Neural crest cell (in vitro differentiated cells): ENCODE measurements around the gene ABI1. TPM values are rescaled to one million over a fixed set of nuclear protein-coding genes. Genes with fewer than 3 reads are reported as not detected.

ENCODE experiments used
- DNase-seq: peaks from one replicate; pipeline ENCODE4 v3.0.0; 2021; ENCODE audit warnings: low read depth, mixed read lengths, low spot score
- H3K27ac Mint-ChIP-seq: one replicate; pipeline ENCODE4 v1.8.0; 2021; ENCODE audit warnings: mild to moderate bottlenecking, mixed read lengths; ENCODE audit not compliant: unreplicated experiment
- H3K27me3 Mint-ChIP-seq: 2 replicates; pipeline ENCODE4 v1.8.0; 2021; ENCODE audit warnings: low read depth, mild to moderate bottlenecking, mixed read lengths
- H3K36me3 Mint-ChIP-seq: 2 replicates; pipeline ENCODE4 v1.8.0; 2021; ENCODE audit warnings: low read depth, mild to moderate bottlenecking, mixed read lengths
- H3K4me1 Mint-ChIP-seq: 2 replicates; pipeline ENCODE4 v1.8.0; 2021; ENCODE audit warnings: mixed read lengths
- H3K4me3 Mint-ChIP-seq: one replicate; pipeline ENCODE4 v1.8.0; 2021; ENCODE audit warnings: mild to moderate bottlenecking, mixed read lengths
- H3K9me3 Mint-ChIP-seq: 2 replicates; pipeline ENCODE4 v1.8.0; 2021; ENCODE audit warnings: mixed read lengths
- CTCF ChIP-seq: fragments of 200-600 bp; sonication (generic); conservative IDR thresholded peaks from 2 replicates; pipeline ENCODE4 v1.5.0; 2021; ENCODE audit warnings: antibody characterized with exemption, mild to moderate bottlenecking
- total RNA-seq: library from RNA; stranded (reverse); gene quantifications from 2 replicates; pipeline ENCODE4 v1.2.1, GENCODE V29; 2021

Gene ABI1
- total RNA-seq, 1 donor from 2014 or later: 27.6 TPM

DNA sequence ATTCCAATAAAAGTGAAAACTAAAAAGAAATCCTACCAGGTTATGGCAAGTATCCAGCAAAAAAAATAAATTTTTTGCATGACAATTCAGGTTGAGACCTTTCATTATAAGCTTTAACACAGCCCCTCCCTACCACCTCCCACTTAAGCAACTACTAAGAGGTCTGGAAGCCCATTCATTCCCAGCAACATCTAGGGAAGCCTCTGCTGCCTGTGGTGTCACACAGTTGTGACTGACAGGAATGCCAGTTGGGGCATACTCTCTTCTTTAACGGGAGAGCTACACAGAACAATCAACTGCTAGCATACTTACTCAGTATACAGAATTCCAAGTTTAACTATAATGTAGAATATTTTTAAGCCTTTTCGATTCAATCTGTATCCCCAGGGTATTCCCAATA lies 27.8 kb downstream of the ABI1 start:
- Mint-ChIP-seq H3K27ac (no peak overlapping the region), H3K9me3 (peaks cover 3% of the 10 kb centered on the region), H3K36me3 (peaks cover 7% of the 10 kb centered on the region), H3K4me1 (peaks cover 10% of the 10 kb centered on the region), H3K27me3 (no peaks in the 10 kb centered on the region), H3K4me3 (no peak overlapping the region)
- no peak for DNase-seq
- no peak for TF ChIP-seq CTCF

- H3K27me3 Mint-ChIP-seq: no peaks in the 10 kb centered on the region
- DNase-seq: no peak
- peaks cover 7% of the 10 kb centered on the region for H3K36me3 Mint-ChIP-seq
- H3K4me1 Mint-ChIP-seq: peaks cover 10% of the 10 kb centered on the region
- no peak for TF ChIP-seq CTCF
- no peak overlapping the region for H3K4me3 Mint-ChIP-seq
- H3K27ac Mint-ChIP-seq: peak overlapping the region; percentile 63
- H3K9me3 Mint-ChIP-seq: peaks cover 3% of the 10 kb centered on the region
These were observed 28.8 kb downstream of the ABI1 start for GRCh38 chr10:26831936-26832335.

GRCh38 chr10:26829810-26830515 lies 30.8 kb downstream of the ABI1 start:
- peaks cover 3% of the 10 kb centered on the region for H3K9me3 Mint-ChIP-seq
- H3K4me1 Mint-ChIP-seq: peaks cover 10% of the 10 kb centered on the region
- no peaks in the 10 kb centered on the region for H3K27me3 Mint-ChIP-seq
- no peak overlapping the region for H3K27ac Mint-ChIP-seq
- no peak overlapping the region for H3K4me3 Mint-ChIP-seq
- no peak for TF ChIP-seq CTCF
- no peak for DNase-seq
- peaks cover 3% of the 10 kb centered on the region for H3K36me3 Mint-ChIP-seq

DNA sequence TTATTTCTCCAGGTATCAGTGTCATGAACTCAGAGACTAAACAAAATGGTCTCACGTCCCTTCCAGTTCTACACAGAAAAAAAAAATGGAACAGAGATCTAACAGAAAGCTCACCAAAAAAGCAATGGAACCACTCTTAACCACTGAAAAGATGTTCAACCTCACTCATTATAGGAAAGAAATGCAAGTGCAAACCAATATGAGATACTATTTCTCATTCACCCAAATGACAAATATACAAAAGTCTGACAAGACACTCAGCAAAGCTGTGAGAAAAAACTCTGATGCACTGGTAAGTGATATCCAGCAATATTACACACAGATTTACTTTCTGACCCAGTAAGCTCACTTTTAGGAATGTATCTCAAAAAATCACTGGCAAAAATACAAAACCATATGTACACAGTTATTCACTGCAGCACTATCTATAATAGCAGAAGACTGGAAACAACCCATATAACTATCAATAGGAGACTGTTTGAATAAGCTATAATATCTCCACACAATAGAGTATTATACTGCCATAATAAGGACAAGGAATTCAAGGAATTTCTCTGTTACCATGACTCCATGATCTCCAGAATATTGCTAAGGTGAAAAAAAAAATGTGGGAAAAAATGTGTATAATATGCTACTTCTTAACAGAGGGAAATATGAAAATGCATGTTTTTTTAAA lies 36.6 kb downstream of the ABI1 start:
- no peak for DNase-seq
- TF ChIP-seq CTCF: no peak
- Mint-ChIP-seq H3K9me3 (no peaks in the 10 kb centered on the region), H3K27me3 (no peaks in the 10 kb centered on the region), H3K36me3 (peaks cover 3% of the 10 kb centered on the region), H3K27ac (no peak overlapping the region), H3K4me1 (peaks cover 17% of the 10 kb centered on the region), H3K4me3 (no peak overlapping the region)

DNA sequence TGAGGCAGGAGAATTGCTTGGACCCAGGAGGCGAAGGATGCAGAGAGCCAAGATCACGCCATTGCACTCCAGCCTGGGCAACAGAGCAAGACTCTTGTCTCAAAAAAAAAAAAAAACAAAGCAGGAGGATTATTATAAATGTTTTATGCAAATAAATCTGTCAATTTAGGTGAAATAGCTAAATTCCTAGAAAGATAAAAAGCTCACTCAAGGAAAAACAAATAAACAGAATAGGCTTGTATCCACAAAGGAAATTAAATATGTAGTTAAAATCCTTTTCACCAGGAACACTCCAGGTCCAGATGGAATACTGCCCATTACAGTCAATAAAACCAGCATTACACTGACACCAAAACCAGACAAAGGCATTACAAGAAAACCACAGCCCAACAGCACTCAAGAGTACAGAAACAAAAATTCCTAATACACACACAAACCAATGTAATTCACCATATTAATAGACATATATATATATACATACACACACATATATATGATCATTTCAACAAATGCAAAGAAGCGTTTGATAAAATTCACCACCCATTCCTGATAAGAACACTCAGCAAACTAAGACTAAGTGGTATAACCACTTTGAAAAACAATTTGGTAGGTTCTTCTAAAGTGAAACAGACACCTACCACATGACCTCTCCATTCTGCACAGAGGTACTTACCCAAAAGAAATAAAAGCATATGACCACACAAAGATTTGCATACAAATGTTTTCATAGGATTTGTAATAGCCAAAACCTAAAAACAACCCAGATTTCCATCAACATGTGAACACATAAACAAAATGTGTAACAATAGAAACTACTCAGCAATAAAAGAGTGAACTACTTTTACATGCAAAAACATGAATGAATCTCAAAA lies 38.8 kb downstream of the ABI1 start:
- Mint-ChIP-seq H3K36me3 (peaks cover 3% of the 10 kb centered on the region), H3K27ac (no peak overlapping the region), H3K4me3 (no peak overlapping the region), H3K9me3 (no peaks in the 10 kb centered on the region), H3K4me1 (peaks cover 23% of the 10 kb centered on the region), H3K27me3 (no peaks in the 10 kb centered on the region)
- DNase-seq: no peak
- no peak for TF ChIP-seq CTCF
